C4-2B (cell line): ENCODE results near the gene FAM43A.

Experiments used
- ZFX ChIP-seq: fragments of 450-650 bp; IDR thresholded peaks from 2 replicates; pipeline ENCODE4 v1.6.1; 2017
- TF ChIP-seq, protein P1 (sequence below): fragments of 450-650 bp; conservative IDR thresholded peaks from 2 replicates; pipeline ENCODE4 v1.5.1; 2017; ENCODE audit warnings: mild to moderate bottlenecking

DNA sequence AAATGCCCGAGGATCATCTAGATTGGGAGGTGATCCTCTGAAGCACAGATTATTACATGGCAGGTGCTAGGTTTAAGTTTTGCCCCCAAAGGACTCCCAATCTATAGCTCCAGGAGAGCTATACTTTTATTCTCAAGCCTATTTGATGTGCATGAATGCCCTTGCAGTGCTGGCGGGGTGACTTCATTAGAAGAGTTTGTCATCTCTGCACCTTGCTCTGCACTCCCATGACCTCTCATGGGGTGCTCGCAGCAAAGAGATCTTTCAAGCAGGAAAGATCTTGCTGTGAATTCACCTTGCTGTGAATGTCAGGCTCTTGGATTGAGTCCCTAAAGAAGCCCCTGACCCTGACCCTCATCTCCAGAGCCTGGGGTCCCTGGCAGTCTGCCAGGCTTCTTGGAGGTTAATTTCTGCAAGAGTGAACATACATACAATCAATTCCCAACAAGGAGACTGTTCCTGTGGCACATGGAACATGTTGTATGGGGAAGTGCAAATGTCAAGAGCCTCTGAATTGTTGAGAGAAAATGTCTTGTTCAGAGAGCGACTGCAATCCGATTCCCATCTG is 45.9 kb downstream of the FAM43A start:
- TF ChIP-seq, protein P1, sequence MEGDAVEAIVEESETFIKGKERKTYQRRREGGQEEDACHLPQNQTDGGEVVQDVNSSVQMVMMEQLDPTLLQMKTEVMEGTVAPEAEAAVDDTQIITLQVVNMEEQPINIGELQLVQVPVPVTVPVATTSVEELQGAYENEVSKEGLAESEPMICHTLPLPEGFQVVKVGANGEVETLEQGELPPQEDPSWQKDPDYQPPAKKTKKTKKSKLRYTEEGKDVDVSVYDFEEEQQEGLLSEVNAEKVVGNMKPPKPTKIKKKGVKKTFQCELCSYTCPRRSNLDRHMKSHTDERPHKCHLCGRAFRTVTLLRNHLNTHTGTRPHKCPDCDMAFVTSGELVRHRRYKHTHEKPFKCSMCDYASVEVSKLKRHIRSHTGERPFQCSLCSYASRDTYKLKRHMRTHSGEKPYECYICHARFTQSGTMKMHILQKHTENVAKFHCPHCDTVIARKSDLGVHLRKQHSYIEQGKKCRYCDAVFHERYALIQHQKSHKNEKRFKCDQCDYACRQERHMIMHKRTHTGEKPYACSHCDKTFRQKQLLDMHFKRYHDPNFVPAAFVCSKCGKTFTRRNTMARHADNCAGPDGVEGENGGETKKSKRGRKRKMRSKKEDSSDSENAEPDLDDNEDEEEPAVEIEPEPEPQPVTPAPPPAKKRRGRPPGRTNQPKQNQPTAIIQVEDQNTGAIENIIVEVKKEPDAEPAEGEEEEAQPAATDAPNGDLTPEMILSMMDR: no peak
- no peak for TF ChIP-seq ZFX
